Putamen (tissue), 1 donor: ENCODE measurements around the gene IQSEC1.
A peak's percentile ranks its signal among the peaks of the same experiment; 100 is the strongest.

Experiments used
- DNase-seq: peaks from one replicate; pipeline ENCODE4 v3.0.0-alpha.2; 2016; ENCODE audit warnings: low spot score

The IQSEC1 gene

GRCh38 chr3:12935023-12935860 lies 138.0 kb downstream of the IQSEC1 start:
- DNase-seq: no peak

- DNase-seq: no peak
These were observed 138.8 kb downstream of the IQSEC1 start for GRCh38 chr3:12934431-12934830.

- no peak for DNase-seq
These were observed 139.3 kb downstream of the IQSEC1 start for GRCh38 chr3:12933901-12934300.

DNA sequence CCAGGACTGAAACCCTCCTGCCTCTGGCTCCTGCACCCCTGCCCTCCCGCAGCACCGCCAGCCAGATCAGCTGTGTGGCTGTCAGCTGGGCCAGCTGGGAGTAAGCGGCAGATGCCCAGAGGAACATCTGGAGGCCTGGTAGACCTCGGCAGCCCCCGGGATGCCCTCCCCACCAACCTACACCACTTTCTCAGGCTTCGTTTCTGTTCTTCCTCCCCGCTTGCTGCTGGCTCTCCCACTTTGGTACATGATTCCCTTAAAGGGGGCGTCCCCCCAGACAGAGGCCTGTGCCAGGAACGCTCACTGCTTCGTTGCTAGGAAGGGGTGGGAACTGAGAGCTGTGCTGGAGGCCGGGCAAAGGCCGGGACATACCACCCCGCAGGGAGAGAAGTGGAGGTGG lies 140.5 kb downstream of the IQSEC1 start:
- no peak for DNase-seq

DNA sequence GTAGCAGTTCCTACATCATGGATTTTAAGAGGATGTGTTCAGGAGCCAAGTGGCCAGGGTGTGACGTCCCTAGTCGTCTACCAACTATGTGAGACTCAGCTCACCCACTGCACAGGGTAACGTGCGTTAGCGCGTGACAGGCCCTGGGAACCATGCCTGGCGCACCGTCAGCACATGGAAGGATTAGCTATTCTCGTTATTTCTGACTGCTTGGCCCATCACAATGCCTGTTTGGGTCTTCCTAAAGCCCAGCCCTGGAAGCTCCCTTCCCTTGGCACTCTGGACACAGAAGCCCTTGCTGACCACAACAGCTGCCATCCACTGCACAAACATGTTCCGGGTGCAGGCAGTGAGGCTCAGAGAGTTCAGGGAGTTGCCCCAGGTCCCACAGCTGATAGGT lies 140.9 kb downstream of the IQSEC1 start:
- no peak for DNase-seq

DNA sequence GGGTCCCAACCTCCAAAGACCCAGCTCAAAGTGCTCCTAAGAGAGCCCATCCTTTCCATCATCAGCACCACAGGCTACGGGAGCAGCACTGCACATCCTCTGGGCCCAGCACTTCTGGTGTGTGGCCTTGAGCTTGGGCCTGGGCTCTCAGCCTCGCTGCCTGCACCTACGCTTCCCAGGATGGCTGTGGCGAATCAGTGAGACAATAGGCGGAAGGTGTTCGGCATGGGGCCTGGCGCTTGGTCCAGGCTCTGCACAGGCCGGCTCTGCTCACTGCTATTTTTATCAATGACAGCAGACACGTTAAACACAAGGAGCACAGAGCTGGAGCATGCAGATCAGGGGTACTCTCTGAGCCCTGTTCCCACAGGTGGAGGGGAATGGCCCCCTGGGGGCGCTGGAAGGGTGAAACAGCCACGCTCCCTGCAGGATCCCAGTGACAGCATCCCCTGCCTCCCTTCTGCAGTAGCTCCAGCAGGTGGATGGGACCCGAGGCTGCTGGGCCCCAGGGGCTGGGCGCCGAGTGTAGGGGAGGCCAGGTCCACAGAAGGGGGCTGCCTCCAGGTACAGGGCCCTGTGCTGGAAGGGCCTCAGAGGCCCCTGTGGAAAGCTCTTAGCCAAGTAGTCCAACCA lies 141.8 kb downstream of the IQSEC1 start:
- no peak for DNase-seq

GRCh38 chr3:12929801-12930200 lies 143.4 kb downstream of the IQSEC1 start:
- peak; percentile 84 for DNase-seq

DNA sequence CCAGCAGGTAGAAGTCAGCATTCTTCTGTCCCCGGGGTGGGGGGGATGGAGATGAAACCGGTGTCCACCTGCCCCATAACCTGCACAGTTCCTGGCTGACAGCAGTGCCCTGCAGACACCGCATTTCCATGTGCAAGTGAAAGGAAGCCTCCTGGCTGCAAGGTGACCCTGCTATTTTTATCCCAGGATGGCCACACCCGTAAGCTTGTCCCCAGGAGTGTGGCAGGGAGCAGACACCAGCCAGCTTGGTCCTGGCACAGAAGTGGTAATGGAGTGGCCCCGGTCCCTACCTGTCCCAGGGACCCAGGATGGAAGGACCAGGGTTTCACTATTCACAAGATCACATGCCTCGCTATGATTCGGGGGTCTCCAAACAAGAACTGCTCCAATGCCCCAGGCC lies 146.6 kb downstream of the IQSEC1 start:
- DNase-seq: no peak

GRCh38 chr3:12925648-12926047 lies 147.6 kb downstream of the IQSEC1 start:
- DNase-seq: no peak

DNA sequence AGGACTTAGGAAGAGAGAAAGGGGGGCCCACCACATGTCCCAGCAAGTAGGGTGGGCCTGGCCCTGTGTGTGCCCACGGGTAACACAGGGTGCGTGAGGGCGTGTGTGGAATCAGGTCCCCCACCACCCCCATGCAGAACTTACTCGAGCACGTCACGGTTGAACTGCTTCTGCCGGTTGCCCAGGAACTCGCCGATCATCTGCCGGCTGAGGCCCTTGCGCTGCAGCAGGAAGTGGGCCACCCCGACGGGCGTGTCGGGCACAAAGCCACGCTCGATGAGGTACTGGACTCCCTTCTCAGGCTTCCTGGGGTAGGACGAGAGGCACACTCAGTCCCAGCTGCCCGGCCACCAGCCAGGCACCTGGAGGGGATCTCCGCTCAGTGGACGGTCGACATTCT lies 148.8 kb downstream of the IQSEC1 start:
- no peak for DNase-seq

GRCh38 chr3:12922881-12923431 lies 150.3 kb downstream of the IQSEC1 start:
- no peak for DNase-seq

DNA sequence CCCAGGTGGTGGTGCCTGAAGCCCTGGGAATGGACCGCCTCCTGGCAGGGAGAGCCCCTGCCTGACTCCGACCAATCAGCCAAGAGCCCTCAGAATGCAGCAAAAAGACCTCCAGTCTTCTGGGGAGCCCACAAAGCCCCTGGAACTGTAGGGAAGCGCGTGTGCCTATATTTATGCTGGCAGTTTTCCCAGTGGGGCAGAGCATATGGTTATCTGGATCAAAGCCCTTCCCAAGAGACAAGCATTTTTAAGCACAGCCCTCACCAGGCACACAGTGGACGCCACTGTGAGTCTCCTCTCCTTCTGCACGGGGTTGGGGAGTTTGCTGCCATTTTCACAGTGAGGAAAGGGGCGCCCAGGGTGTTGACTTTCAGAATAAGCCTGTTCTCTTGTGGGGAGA lies 150.9 kb downstream of the IQSEC1 start:
- no peak for DNase-seq

- DNase-seq: no peak
These were observed 151.5 kb downstream of the IQSEC1 start for GRCh38 chr3:12921736-12922135.

DNA sequence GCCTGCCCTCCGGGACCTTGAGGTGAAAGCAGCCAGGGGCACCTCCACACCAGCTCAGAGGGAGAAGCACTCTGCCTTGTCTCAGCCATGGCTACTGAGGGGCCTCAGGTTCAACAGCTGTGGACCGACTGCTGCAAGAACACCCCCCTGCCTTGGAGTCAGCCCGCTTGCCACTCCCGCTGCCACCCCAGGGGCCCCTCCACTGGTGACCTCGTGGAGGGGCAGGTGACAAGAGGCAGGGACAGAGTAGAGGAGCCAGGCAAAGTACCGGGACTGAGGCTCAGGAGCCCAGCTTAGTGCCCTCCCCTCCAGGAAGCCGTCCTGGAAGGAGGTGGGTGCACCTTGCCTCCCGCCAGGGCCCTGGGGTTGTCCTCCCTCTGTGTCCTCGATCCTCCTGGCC lies 152.3 kb downstream of the IQSEC1 start:
- no peak for DNase-seq

- no peak for DNase-seq
These were observed 154.0 kb downstream of the IQSEC1 start for GRCh38 chr3:12919205-12919604.

GRCh38 chr3:12918231-12918630 lies 155.0 kb downstream of the IQSEC1 start:
- DNase-seq: no peak

DNA sequence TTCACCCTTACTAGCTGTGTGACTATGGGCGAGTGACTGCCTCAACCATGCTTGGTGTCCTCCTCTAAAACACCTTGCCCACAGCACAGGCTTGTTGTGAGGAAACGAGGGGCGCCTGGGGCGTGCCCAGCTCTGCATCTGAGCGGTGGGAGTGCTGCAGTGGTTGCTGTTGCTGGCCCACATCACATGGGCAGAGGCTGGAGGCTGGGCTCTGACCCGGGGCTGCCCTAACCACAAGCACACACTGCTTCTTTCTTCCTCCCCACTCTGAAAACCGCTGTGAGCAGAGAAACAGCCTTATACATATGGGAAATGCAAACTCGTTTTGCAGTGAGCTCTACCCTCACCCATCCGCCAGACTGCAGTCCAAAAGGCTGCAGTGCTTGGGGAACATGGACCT lies 157.1 kb downstream of the IQSEC1 start:
- no peak for DNase-seq

GRCh38 chr3:12914088-12914487 lies 159.1 kb downstream of the IQSEC1 start:
- no peak for DNase-seq

DNA sequence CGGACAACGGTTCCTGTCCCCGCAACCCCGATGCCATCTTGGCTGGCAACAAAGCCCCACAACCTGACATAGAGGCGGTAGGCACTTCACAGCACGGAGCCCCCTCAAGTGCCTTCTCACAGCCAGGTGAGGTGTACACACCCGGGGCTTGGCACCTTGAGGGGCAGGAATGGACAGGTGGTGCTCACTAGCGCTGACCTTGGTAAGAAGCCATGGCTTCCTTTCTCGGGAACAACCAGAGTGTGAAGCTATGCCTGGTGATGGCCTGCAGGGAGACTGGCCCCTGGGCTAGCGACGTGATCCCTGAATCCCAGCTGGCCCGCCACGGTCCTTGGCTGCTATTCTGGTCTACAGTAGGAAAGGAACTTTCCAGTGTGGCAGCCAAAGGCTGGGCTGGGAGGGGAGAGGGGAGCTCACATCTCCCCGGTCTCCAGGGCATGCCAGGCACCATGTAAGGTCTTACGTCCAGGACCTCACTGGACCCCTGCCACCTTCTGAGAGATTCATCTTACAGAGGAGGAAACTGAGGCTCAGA lies 161.3 kb downstream of the IQSEC1 start:
- no peak for DNase-seq

- DNase-seq: no peak
These were observed 162.7 kb downstream of the IQSEC1 start for GRCh38 chr3:12910356-12911099.

- DNase-seq: no peak
These were observed 163.5 kb downstream of the IQSEC1 start for GRCh38 chr3:12909710-12910109.

- no peak for DNase-seq
These were observed 164.4 kb downstream of the IQSEC1 start for GRCh38 chr3:12908859-12909258.
